ENCODE measurements around the gene SIX4. TPM values are rescaled to one million over a fixed set of nuclear protein-coding genes. Genes with fewer than 3 reads are reported as not detected.

Gene SIX4
- total and polyA plus RNA-seq, 9 of the 15 experiments (the other 6 are each of a cell fraction or from before 2014, with no cell fraction given), result 0.77 to 8.6 (median 5.6) TPM

GRCh38 chr14:60681271-60681670 lies 42.9 kb downstream of the SIX4 start:
- DNase-seq (ENCODE audit: extremely low read depth in 1 of 4, low spot score in 3 of 4) (no peak), FAIRE-seq (no peak), ATAC-seq (no peak)
- no peaks in the 10 kb centered on the region for H3K36me3 ChIP-seq (ENCODE audit: control insufficient read depth, insufficient read depth, low read length)
- H3K4me2 ChIP-seq (ENCODE audit: insufficient read depth, low read length), result no peak overlapping the region
- POLR2A ChIA-PET, result no interaction called here
- no TSS peak for BruUV-seq (replicated peaks)
- H3K79me2 ChIP-seq (ENCODE audit: control insufficient read depth, insufficient read depth, low read length), result no peaks in the 10 kb centered on the region
- H3K9me1 ChIP-seq (ENCODE audit: control insufficient read depth, insufficient read depth, low read length), result no peaks in the 10 kb centered on the region
- intact Hi-C loops (cut with micrococcal nuclease) (no loop called here), in situ Hi-C loops (cut with MboI) (no loop called here)
- H3K9ac ChIP-seq (ENCODE audit: insufficient read depth in 1 of 2, low read depth in 2 of 2, low read length in 2 of 2), result no peak overlapping the region
- no peak overlapping the region for H3K4me3 ChIP-seq
- H2AFZ ChIP-seq (ENCODE audit: low read depth, low read length), result no peak overlapping the region
- H3K27ac ChIP-seq (ENCODE audit: extremely low read depth, low read depth, low read length), result no peak overlapping the region
- H3K27me3 ChIP-seq (ENCODE audit: control insufficient read depth in 2 of 2, insufficient read depth in 2 of 2, low read length in 2 of 2), result no peaks in the 10 kb centered on the region
- H4K20me1 ChIP-seq (replicated peaks; ENCODE audit: control insufficient read depth, insufficient read depth, low read length), result no peaks in the 10 kb centered on the region
- CTCF ChIA-PET (ENCODE audit: low intra/inter-chr PET ratio), result no interaction called here
- no peaks in the 10 kb centered on the region for H3K4me1 ChIP-seq (replicated peaks in 1 of 2; ENCODE audit: control insufficient read depth in 2 of 2, insufficient read depth in 2 of 2, low read length in 2 of 2)
- H3K9me3 ChIP-seq (replicated peaks; ENCODE audit: control insufficient read depth, insufficient read depth, low read depth, low read length), result no peaks in the 10 kb centered on the region
- no peak for TF ChIP-seq ZNF316 (IDR thresholded peaks at IDR 0.05)
- TF ChIP-seq MGA (IDR thresholded peaks at IDR 0.05), result no peak
- TF ChIP-seq GTF2B (IDR thresholded peaks at IDR 0.05; ENCODE audit: extremely low read depth, insufficient read length), result no peak
- TF ChIP-seq HNRNPK (IDR thresholded peaks at IDR 0.05; ENCODE audit: low read depth, low read length, poor library complexity, severe bottlenecking), result no peak
- TF ChIP-seq ZNF586 (CRISPR knock-in tag; conservative IDR thresholded peaks at IDR 0.05), result no peak
- no peak for TF ChIP-seq NELFE (IDR thresholded peaks at IDR 0.05; ENCODE audit: insufficient read depth, insufficient read length)
- no peak for TF ChIP-seq PPARD (CRISPR knock-in tag; IDR thresholded peaks at IDR 0.05)
- no peak for TF ChIP-seq MTA1 (IDR thresholded peaks at IDR 0.05; ENCODE audit: borderline replicate concordance)
- no peak for TF ChIP-seq TCF15 (CRISPR knock-in tag; IDR thresholded peaks at IDR 0.05)
- no peak for TF ChIP-seq XRCC3 (IDR thresholded peaks at IDR 0.05)
- TF ChIP-seq SRSF7 (optimal IDR thresholded peaks at IDR 0.05; ENCODE audit: low read depth, low read length), result no peak
- no peak for TF ChIP-seq POLR2AphosphoS2 (IDR thresholded peaks at IDR 0.05; ENCODE audit: low read length)

Data from K562 (cell line).